Measurements from ENCODE around the gene RPS10.
A peak's percentile ranks its signal among the peaks of the same experiment; 100 is the strongest.

The RPS10 gene

GRCh38 chr6:34393191-34393965, 32.5 kb downstream of the RPS10 start:
- 0 out of 2 replicates have a peak overlapping the region, but pooled peaks have one; percentile 36 for H3K27ac ChIP-seq
- peak overlapping the region; percentile 86 for H3K4me3 ChIP-seq
- peak overlapping the region; percentile 77 for H3K9ac ChIP-seq (ENCODE audit: insufficient read length)
- no peak for TF ChIP-seq POLR2AphosphoS5 (IDR thresholded peaks at IDR 0.05; ENCODE audit: borderline replicate concordance, low read depth, low read length)
- no peak for TF ChIP-seq FOXP2 (optimal IDR thresholded peaks at IDR 0.05; ENCODE audit: control extremely low read depth, extremely low read length, insufficient read depth)
- TF ChIP-seq EZH2 (IDR thresholded peaks at IDR 0.05), result no peak
- no peak for DNase-seq (ENCODE audit: low read depth, low spot score)
- H3K36me3 ChIP-seq (ENCODE audit: insufficient read depth, low read length), result no peaks in the 10 kb centered on the region
- no peaks in the 10 kb centered on the region; the same call in 1 of the 2 replicates for H3K9me3 ChIP-seq (ENCODE audit: low read depth, low read length)

- H3K4me3 ChIP-seq, result peak within 1 kb of the TSS; percentile 86
- no peak for TF ChIP-seq FOXP2 (optimal IDR thresholded peaks at IDR 0.05; ENCODE audit: control extremely low read depth, extremely low read length, insufficient read depth)
- peak; percentile 64 for TF ChIP-seq POLR2AphosphoS5 (IDR thresholded peaks at IDR 0.05; ENCODE audit: borderline replicate concordance, low read depth, low read length)
- H3K36me3 ChIP-seq (ENCODE audit: insufficient read depth, low read length), result 0 out of 2 replicates have a peak, but pooled peaks cover 3% of the 10 kb centered on the region
Measured at GRCh38 chr6:34392497-34393190, 33.2 kb downstream of the RPS10 start, which contains the start of gene NUDT3. NUDT3 (minus strand) TSS chr6:34392669; CDS start chr6:34392362, 307 bp downstream.

GRCh38 chr6:34391786-34392496, 33.9 kb downstream of the RPS10 start:
- H3K27ac ChIP-seq, result peak overlapping the region; percentile 93
- H3K9me3 ChIP-seq (ENCODE audit: low read depth, low read length), result no peaks in the 10 kb centered on the region; the same call in 1 of the 2 replicates
- H3K4me3 ChIP-seq, result peak overlapping the region; percentile 86
- peak overlapping the region; percentile 97 for H3K9ac ChIP-seq (ENCODE audit: insufficient read length)
- DNase-seq (ENCODE audit: low read depth, low spot score), result no peak
- H3K36me3 ChIP-seq (ENCODE audit: insufficient read depth, low read length), result 0 out of 2 replicates have a peak, but pooled peaks cover 3% of the 10 kb centered on the region
- TF ChIP-seq FOXP2 (optimal IDR thresholded peaks at IDR 0.05; ENCODE audit: control extremely low read depth, extremely low read length, insufficient read depth) (no peak), POLR2AphosphoS5 (IDR thresholded peaks at IDR 0.05; ENCODE audit: borderline replicate concordance, low read depth, low read length) (peak; percentile 67)

More at GRCh38 chr6:34392497-34393190, 33.2 kb downstream of the RPS10 start, which contains the start of gene NUDT3:
- H3K27ac ChIP-seq, result peak within 1 kb of the TSS; percentile 93
- peak; percentile 74 for DNase-seq (ENCODE audit: low read depth, low spot score)
- peak within 1 kb of the TSS; percentile 97 for H3K9ac ChIP-seq (ENCODE audit: insufficient read length)
- H3K9me3 ChIP-seq (ENCODE audit: low read depth, low read length), result no peaks in the 10 kb centered on the region; the same call in 1 of the 2 replicates

GRCh38 chr6:34391473-34391785, 34.4 kb downstream of the RPS10 start:
- DNase-seq (ENCODE audit: low read depth, low spot score), result no peak
- Histone ChIP-seq H3K9ac (ENCODE audit: insufficient read length) (peak overlapping the region; percentile 97), H3K36me3 (ENCODE audit: insufficient read depth, low read length) (0 out of 2 replicates have a peak, but pooled peaks cover 3% of the 10 kb centered on the region), H3K9me3 (ENCODE audit: low read depth, low read length) (no peaks in the 10 kb centered on the region; the same call in 1 of the 2 replicates), H3K4me3 (peak overlapping the region; percentile 86), H3K27ac (peak overlapping the region; percentile 93)
- no peak for TF ChIP-seq POLR2AphosphoS5 (IDR thresholded peaks at IDR 0.05; ENCODE audit: borderline replicate concordance, low read depth, low read length)
- TF ChIP-seq EZH2 (IDR thresholded peaks at IDR 0.05), result no peak
- TF ChIP-seq FOXP2 (optimal IDR thresholded peaks at IDR 0.05; ENCODE audit: control extremely low read depth, extremely low read length, insufficient read depth), result no peak

- Histone ChIP-seq H3K9me3 (ENCODE audit: low read depth, low read length) (no peaks in the 10 kb centered on the region), H3K36me3 (ENCODE audit: insufficient read depth, low read length) (0 out of 2 replicates have a peak, but pooled peaks cover 3% of the 10 kb centered on the region), H3K9ac (ENCODE audit: insufficient read length) (peak overlapping the region; percentile 97), H3K4me3 (peak overlapping the region; percentile 86), H3K27ac (peak overlapping the region; percentile 93)
- DNase-seq (ENCODE audit: low read depth, low spot score), result no peak
- TF ChIP-seq EZH2 (IDR thresholded peaks at IDR 0.05), result no peak
- TF ChIP-seq POLR2AphosphoS5 (IDR thresholded peaks at IDR 0.05; ENCODE audit: borderline replicate concordance, low read depth, low read length), result peak; percentile 13; the same call in 1 of the 2 replicates
Measured at GRCh38 chr6:34390531-34391472, 35.1 kb downstream of the RPS10 start.

- H3K9ac ChIP-seq (ENCODE audit: insufficient read length), result no peak overlapping the region
- TF ChIP-seq EZH2 (IDR thresholded peaks at IDR 0.05) (no peak), FOXP2 (optimal IDR thresholded peaks at IDR 0.05; ENCODE audit: control extremely low read depth, extremely low read length, insufficient read depth) (no peak), POLR2AphosphoS5 (IDR thresholded peaks at IDR 0.05; ENCODE audit: borderline replicate concordance, low read depth, low read length) (no peak)
- no peaks in the 10 kb centered on the region for H3K9me3 ChIP-seq (ENCODE audit: low read depth, low read length)
- H3K4me3 ChIP-seq, result no peak overlapping the region
- H3K27ac ChIP-seq, result 0 out of 2 replicates have a peak overlapping the region, but pooled peaks have one; percentile 1
- DNase-seq (ENCODE audit: low read depth, low spot score), result no peak
- H3K36me3 ChIP-seq (ENCODE audit: insufficient read depth, low read length), result 0 out of 2 replicates have a peak, but pooled peaks cover 3% of the 10 kb centered on the region
Measured at GRCh38 chr6:34389034-34389433, 36.8 kb downstream of the RPS10 start.

GRCh38 chr6:34388421-34388820, 37.4 kb downstream of the RPS10 start:
- 0 out of 2 replicates have a peak, but pooled peaks cover 3% of the 10 kb centered on the region for H3K36me3 ChIP-seq (ENCODE audit: insufficient read depth, low read length)
- no peaks in the 10 kb centered on the region for H3K9me3 ChIP-seq (ENCODE audit: low read depth, low read length)
- DNase-seq (ENCODE audit: low read depth, low spot score), result no peak
- H3K27ac ChIP-seq, result 0 out of 2 replicates have a peak overlapping the region, but pooled peaks have one; percentile 1
- no peak overlapping the region for H3K9ac ChIP-seq (ENCODE audit: insufficient read length)
- H3K4me3 ChIP-seq, result no peak overlapping the region
- TF ChIP-seq FOXP2 (optimal IDR thresholded peaks at IDR 0.05; ENCODE audit: control extremely low read depth, extremely low read length, insufficient read depth) (no peak), EZH2 (IDR thresholded peaks at IDR 0.05) (no peak), POLR2AphosphoS5 (IDR thresholded peaks at IDR 0.05; ENCODE audit: borderline replicate concordance, low read depth, low read length) (no peak)
